GM18870 (cell line): ENCODE results near the gene ROPN1.

Experiments used
- ATAC-seq: cut with Tn5 transposase; IDR thresholded peaks from one replicate; pipeline ENCODE4 v1.9.1; 2021; ENCODE audit warnings: moderate library complexity; ENCODE audit not compliant: unreplicated experiment

ROPN1 gene

GRCh38 chr3:123949641-123950040 lies 42.3 kb downstream of the ROPN1 start:
- no peak for ATAC-seq

- ATAC-seq, result no peak
These were observed 43.5 kb downstream of the ROPN1 start for GRCh38 chr3:123948449-123948848.

GRCh38 chr3:123947482-123947881 lies 44.4 kb downstream of the ROPN1 start:
- no peak for ATAC-seq

GRCh38 chr3:123941542-123941941 lies 50.4 kb downstream of the ROPN1 start:
- no peak for ATAC-seq

- no peak for ATAC-seq
These were observed 50.8 kb downstream of the ROPN1 start for GRCh38 chr3:123941121-123941520.

GRCh38 chr3:123939706-123940105 lies 52.2 kb downstream of the ROPN1 start:
- ATAC-seq, result no peak

GRCh38 chr3:123936400-123936799 lies 55.5 kb downstream of the ROPN1 start:
- ATAC-seq, result no peak

GRCh38 chr3:123935830-123936229 lies 56.1 kb downstream of the ROPN1 start:
- no peak for ATAC-seq

- no peak for ATAC-seq
These were observed 57.7 kb downstream of the ROPN1 start for GRCh38 chr3:123934250-123934649.

- ATAC-seq, result no peak
These were observed 61.5 kb downstream of the ROPN1 start for GRCh38 chr3:123930445-123930844.

GRCh38 chr3:123929325-123929724 lies 62.6 kb downstream of the ROPN1 start:
- ATAC-seq, result no peak

- ATAC-seq, result no peak
These were observed 65.5 kb downstream of the ROPN1 start for GRCh38 chr3:123926396-123926795.

GRCh38 chr3:123920868-123921267 lies 71.1 kb downstream of the ROPN1 start:
- no peak for ATAC-seq

GRCh38 chr3:123920383-123920782 lies 71.5 kb downstream of the ROPN1 start:
- no peak for ATAC-seq

- ATAC-seq, result no peak
These were observed 72.6 kb downstream of the ROPN1 start for GRCh38 chr3:123919353-123919752.
